LNCAP (cell line): ENCODE measurements around the gene PCDHA3.
A peak's percentile ranks its signal among the peaks of the same experiment; 100 is the strongest.

Source experiments
- TF ChIP-seq, protein P1 (sequence below): fragments of 450-650 bp; IDR thresholded peaks from 2 replicates; pipeline ENCODE4 v1.5.1; 2017; ENCODE audit warnings: mild to moderate bottlenecking

PCDHA3 gene

DNA sequence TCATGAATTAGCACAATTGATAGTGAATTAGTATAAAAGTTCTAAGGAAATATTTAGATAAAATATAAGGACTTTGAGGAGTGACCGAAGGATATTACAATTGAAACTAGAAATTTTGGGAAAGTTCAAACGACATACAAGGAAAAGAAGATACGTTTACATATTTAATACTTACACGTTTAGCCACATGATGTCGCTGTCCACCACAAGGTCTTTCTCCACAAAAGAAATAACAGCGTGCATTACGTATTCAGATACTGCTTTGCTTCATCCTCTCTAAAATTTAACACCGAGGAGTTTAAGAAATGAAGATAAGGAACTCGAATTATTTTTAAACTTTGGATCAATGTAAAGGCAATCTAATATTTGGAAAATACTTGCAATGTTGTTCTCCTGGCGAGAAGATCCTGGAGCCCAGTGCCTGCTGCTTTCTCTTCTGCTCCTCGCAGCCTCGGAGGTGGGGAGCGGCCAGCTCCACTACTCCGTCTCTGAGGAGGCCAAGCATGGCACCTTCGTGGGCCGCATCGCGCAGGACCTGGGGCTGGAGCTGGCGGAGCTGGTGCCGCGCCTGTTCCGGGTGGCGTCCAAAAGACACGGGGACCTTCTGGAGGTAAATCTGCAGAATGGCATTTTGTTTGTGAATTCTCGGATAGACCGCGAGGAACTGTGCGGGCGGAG is at the start of gene PCDHA3:
TSS of gene PCDHA3 (plus strand) at position 242 of the 678 bp plus-strand sequence.
- TF ChIP-seq, protein P1, sequence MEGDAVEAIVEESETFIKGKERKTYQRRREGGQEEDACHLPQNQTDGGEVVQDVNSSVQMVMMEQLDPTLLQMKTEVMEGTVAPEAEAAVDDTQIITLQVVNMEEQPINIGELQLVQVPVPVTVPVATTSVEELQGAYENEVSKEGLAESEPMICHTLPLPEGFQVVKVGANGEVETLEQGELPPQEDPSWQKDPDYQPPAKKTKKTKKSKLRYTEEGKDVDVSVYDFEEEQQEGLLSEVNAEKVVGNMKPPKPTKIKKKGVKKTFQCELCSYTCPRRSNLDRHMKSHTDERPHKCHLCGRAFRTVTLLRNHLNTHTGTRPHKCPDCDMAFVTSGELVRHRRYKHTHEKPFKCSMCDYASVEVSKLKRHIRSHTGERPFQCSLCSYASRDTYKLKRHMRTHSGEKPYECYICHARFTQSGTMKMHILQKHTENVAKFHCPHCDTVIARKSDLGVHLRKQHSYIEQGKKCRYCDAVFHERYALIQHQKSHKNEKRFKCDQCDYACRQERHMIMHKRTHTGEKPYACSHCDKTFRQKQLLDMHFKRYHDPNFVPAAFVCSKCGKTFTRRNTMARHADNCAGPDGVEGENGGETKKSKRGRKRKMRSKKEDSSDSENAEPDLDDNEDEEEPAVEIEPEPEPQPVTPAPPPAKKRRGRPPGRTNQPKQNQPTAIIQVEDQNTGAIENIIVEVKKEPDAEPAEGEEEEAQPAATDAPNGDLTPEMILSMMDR = no peak

DNA sequence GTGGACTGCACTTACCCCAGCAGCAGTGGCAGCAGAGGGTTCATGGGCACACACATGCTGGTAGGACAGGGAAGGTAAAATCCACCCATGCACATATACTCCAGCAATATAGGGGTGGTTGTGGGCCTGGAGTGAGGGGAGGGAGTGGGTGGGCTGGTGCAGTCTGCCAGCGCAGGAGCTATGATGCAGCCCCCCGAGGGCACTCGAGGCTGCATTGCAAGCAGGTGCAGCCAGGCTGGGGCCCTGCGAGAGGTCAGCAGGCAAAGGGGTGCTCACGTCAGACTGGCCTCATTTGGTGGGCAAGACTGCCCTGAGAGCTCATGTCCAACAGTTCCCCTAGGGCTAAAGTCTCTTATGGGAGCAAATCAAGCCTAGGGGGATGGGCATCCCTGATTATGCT is 47.3 kb upstream of the PCDHA3 start:
- TF ChIP-seq, protein P1 = no peak

- TF ChIP-seq, protein P1 = no peak
These were observed 36.5 kb upstream of the PCDHA3 start for GRCh38 chr5:140764177-140764973.

DNA sequence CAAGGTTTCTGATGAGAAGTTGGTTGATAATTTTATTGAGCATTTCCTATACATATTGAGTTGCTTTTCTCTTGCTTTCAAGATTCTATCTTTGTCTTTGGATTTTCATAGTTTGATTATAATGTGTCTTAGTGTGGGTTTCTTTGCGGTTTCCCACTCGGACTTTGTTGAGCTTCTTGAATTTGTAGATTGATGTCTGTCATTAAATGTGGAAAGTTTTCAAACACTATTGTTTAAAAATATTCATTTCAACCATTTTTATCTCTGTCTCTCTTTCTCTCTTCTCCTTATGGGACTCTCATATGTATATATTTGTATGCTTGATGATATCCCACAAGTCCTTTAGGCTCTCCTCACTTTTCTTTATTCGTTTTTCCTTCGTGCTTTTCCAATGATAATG is 33.4 kb upstream of the PCDHA3 start:
- TF ChIP-seq, protein P1 = no peak

DNA sequence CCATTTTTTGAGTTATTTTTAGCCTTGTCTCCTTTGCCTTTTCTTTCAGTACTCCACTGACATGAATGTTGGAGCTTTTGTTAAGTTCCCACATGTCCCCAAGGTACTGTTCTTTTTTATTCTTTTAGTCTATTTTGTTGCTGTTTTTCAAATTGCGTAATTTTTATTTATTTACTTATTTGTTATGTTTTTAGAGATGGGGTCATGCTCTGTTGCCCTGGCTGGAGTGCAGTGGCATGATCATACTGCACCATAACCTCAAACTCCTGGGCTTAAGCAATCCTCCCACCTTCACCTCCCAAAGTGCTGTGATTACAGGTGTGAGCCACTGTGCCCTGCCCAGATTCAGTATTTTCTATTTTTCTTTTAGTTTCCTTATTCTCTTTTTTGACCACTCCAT is 20.3 kb upstream of the PCDHA3 start:
- TF ChIP-seq, protein P1 = no peak

DNA sequence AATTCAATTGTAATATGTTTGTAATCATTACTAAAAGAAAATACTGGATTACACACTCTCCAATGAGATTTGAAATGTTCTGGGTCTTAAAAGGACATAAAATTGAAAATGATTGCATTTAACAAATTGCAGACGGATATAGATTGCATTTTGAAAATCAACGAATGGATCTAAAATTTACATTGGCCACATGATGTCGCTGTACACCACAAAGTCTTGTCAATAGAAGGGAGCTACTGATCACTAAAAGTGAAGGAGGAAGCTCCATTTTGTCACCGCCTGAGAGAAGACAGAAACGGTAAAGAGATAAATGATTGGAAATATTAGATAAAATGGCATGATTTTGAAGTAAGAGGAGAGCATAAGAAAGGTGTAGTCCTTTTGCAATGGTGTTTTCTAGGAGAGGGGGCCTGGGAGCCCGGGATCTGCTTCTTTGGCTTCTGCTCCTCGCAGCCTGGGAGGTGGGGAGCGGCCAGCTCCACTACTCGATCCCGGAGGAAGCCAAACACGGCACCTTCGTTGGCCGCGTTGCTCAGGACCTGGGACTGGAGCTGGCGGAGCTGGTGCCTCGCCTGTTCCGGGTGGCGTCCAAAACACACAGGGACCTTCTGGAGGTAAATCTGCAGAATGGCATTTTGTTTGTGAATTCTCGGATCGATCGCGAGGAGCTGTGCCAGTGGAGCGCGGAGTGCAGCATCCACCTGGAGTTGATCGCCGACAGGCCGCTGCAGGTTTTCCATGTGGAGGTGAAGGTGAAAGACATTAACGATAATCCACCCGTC is 14.8 kb upstream of the PCDHA3 start, which contains the start of gene PCDHA1:
TSS of gene PCDHA1 (plus strand) at position 236 of the 782 bp plus-strand sequence.
- TF ChIP-seq, protein P1 = peak; percentile 26; the same call in 1 of the 2 replicates

- TF ChIP-seq, protein P1 = no peak
These were observed 9.8 kb upstream of the PCDHA3 start for GRCh38 chr5:140791089-140791488.
